SHP77 treated with DMSO at 0.1 percent for 48 hours (cell line): ENCODE results near the gene ZFYVE16.
"Not testable (repeated sequence)": the region's sequence is repeated elsewhere in the genome, so short reads cannot be mapped to it uniquely, and the experiment has no call there.

Experiments
- DNase-seq: peaks from one replicate; lab custom pipeline; 2025; lab: John Stamatoyannopoulos, UW

The ZFYVE16 gene

DNA sequence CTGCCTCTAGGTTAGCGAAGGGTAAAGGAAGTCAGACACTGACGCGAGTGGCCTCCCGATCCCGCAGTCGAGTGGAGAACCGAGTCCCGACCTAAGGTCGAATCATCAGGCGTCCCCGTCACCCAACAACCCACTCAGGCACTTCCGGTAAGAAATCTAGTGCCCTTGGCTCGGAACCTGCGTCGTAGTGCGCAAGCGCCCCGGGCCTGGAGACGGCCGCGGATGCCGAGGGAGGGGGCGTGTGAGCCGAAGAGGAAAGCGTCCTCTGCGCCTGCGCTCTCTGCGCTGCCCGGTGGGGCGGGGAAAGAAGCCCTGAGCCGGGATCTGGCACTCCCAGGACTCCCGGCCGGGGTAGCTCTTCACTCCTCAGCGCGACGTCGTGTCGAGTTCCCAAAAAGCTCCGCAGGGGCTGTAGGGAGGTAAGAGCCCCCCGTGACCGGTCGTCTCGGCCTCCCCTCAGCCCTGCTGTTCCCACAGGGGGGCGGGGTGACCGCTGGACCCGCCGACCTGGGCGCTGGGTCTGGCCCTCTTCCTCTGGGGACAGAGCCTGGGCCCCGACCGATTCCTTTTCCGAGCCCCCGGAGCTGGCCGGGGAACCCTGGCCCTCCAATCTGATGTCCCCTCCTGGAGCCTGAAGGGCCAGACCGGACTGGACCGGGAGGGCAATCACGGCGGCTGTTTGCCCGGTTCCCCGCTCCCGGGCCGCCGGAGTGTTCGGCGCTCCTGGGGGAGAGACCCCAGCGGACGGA lies at the start of gene ZFYVE16:
ZFYVE16 (plus strand) TSS at position 330 of the 749 bp plus-strand sequence. CDS start 26,084 bp downstream, outside the sequence.
- DNase-seq: peak; percentile 91

DNA sequence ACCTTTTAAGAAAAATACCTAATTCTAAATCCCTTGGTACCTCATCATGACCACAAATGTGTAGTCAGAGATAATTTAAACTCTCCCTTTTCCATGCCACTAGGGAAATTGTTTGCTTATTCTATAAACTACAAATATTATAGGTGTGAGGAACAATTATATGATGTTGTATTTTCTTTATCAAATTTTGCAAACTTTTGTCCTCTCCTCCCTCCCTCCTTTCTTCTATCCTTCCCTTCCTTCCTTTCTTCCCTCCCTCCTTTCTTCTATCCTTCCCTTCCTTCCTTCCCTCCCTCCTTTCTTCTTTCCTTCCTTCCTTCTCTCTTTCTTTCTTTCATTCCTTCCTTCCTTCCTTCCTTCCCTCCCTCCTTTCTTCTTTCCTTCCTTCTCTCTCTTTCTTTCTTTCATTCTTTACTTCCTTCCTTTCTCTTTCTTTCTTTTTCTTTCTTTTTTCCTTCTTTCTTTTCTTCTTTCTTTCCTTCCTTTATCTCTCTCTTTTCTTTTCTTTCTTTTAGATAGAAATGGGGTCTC lies 46.9 kb upstream of the ZFYVE16 start:
- DNase-seq: no peak

DNA sequence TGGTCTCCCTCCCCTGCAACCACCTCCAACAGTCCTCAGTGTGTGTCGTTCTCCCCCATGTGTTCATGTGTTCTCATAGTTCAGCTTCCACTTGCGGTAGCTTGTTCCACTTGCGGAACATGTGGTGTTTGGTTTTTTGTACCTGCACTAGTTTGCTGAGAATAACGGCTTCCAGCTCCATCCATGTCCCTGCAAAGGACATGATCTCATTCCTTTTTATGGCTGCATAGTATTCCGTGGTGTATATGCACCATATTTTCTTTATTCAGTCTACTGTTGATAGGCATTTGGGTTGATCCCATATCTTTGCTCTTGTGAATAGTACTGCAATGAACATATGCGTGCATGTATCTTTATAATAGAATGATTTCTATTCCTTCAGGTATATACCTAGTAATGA lies 43.0 kb upstream of the ZFYVE16 start:
- no peak for DNase-seq

DNA sequence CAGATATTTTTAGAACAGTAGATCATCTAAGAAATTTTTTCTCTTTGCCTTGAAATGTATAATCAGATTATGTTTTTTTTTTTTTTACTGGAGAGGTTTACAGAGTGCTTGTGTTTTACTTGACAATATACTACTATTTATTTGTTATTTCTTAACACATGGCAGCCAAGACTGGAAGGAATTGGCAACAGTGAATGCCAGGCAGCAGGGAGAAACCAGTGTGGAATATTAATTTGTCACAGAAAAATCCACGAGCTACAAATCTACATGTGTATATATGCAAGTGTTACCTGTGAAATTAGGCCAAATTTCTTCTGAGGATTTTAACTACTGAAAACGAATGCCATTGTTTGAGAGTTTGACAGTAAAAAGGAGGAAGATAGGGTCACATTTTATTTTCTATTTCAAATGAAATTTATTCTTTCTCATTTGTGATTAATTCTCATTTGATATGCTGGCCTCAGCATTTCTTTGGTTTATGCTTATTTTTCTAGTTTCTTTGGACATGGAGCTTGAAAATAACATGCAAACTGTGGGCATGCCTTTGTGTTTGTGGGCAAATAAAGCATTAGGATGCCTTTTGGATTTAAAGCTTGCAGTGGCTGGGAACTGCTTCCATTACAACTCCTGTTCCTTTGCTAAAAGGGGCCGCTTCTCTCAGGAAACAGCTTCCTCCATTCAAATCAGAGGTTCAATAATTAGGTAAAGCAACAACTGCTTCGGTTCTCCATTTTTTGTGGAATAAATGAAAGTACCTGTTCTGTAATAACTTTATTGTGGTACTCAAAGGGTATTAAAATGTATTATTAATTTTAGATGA lies 39.0 kb upstream of the ZFYVE16 start:
- no peak for DNase-seq

DNA sequence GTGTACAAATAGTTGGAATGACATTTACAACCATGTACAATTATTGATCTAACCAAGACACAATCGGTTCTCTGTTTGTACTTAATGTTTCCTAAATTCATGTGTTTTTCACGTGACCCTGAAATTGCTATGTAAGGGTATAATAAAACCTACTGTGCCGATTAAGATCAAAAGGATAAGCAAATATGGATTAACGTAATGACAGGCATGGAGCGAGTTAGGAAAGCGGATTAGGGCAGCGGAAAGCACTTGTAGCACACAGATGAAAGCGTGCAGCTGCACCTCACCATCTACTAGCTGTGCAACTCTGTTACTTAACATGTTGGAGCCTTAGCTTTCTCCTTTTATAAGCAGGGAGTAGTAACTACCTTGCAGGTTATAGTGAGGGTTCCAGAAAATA lies 38.3 kb upstream of the ZFYVE16 start:
- peak; percentile 52 for DNase-seq

DNA sequence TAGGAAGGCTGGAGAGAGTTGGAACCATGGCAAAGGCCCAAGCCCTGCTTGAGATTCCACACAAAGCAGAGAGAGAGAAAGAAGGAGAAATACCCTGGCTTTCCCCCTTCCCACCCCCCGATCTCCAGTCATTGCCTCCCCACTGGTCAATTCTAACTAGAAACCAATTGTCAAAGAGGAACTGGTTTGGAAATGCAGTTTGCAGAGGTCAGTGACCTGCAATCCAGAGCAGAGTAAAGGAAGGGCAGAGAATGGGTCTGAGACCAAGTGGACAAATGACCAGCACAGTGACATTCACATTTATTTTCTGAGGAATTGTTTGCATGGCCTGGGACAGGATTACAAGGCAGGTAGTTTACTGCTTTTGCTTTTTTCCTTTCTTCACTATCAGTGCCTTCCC lies 37.5 kb upstream of the ZFYVE16 start:
- DNase-seq: no peak

DNA sequence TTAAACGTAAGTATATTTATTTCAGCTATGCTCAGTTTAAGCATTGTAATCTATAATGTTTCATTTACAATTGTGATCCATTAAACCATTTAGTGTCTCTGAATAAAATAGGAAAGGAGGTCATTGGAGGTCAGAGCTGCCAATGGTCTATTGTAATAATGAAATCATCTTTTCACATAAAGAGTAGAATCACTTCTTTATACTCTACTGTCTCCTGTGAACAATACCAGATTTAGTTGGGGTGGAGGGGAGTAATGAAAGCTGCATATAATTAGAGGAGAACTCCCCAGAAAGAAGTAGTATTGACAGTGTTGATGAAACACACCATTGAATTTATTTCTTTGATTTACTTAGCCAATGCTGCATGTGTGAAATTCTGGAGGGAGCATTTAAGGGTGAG lies 35.1 kb upstream of the ZFYVE16 start:
- no peak for DNase-seq

DNA sequence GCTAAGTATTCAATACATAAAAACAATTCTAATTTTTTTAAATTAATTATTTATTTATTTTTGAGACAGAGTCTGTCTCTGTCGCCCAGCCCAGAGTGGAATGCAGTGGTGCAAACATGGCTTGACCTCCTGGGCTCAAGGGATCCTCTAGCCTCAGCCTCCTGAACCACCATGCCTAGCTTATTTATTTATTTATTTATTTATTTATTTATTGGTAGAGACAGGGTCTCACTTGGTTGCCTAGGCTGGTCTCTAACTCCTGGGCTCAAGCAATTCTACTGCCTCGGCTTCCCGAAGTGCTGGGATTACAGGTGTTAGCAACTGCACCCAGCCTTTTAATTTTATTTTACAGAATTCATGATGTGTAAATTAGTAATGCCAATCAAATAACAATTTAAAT lies 33.7 kb upstream of the ZFYVE16 start:
- no peak for DNase-seq

DNA sequence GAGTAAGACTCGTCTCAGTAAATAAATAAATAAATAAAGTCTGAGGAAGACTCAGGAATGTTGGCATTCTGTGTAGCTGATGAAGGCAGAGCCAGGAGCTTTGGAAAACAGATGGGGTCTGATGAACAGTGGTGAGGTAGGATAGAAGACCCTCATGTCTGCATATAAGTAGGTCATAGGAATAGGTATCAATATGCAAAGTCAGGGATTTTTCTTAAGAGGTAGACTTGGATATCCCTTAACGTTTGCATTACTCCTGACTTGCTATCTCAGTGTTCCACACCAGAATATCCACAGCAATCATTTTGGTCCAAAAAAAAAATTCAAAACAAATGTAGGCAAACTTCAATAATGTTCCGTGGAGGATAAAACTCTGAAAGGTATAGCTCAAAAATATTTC lies 31.3 kb upstream of the ZFYVE16 start:
- no peak for DNase-seq

DNA sequence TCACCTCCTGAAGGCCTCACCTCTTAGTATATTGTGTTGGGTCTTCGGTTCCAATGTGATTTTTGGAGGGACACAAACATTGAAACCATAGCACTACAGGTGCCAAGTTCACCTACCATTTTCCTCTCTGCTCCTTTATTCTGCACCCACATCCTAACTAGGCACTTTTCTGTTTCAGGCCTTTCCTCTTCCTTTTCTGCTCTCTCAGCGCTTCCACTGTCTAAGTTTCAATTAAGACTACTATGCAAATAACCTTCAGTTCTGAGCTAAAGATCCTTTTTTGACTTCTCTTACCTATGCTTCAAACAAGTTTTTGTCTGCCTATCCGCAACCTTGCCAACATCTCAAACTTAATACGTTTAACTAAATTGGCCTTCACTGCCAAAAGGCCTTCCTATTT lies 25.4 kb upstream of the ZFYVE16 start:
- DNase-seq: no peak

DNA sequence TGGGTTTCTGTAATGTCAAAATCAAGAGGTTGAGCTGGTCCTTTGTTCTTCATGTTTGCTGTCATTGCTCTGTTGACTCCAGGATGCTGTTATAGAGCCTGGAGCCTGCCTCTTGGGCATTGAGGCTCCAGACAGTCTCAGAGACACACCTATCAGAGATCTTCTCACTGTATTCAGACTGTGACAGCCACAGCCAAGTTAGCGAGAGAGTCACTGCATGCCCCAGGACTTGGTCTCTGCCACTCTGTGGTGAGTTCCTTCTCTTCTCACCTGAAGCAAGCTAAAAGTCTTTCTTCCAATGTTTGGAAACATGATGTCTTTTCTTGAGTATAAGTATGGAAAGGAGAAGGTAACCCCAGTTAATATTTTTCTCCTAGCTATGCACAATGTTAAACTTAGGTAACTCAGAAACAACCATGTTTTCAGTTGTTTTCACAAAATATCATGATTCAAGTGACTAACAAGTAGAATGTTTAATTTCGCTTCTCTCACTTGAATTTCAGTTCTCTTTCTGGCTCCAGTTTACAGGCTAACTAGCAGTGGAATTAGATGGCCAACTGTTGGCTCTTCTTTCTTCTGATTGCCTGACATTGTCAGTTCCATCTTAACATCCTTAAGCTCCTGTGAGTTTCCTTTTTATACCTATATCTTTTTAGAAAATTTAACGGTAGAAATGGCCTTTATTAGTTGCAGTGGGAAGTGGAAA lies 20.6 kb upstream of the ZFYVE16 start:
- DNase-seq: no peak

DNA sequence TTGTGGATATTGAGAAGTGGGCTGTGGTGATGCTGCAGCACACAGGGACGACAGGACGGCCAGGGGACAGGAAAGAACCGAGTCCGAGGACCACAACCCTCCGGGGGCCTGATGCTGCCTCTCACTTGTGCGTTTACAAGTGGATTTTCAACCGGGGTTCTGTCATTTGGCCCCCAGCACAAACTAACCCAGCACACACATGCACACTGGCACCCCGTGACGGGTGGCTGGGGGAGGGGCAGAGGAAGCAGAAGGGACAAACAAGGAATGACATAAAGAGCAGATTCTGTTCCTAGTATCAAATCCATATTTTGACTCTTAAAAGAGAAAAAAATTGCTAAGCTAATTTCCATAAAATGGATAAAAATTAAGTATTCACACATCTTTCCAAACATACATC lies 18.3 kb upstream of the ZFYVE16 start:
- DNase-seq: no peak

DNA sequence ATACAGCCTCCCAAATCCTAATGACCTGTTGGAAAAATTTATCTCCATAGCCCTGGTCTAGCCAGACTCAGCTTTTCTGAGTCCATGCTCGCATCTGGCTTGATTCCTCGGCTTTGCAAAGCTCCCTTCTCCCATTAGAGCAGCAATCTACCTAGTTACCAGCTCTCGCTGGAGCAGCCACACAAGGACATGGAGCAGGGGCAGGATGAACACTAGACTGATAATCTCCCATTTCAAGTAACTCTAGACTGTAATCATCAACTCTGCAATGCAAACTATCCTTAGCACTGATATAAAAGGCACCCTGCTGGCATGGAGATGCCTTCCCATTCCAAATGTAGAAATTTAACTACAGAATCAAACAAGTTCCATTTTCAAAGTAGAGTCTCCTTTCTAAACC lies 17.5 kb upstream of the ZFYVE16 start:
- DNase-seq: not testable (repeated sequence)

DNA sequence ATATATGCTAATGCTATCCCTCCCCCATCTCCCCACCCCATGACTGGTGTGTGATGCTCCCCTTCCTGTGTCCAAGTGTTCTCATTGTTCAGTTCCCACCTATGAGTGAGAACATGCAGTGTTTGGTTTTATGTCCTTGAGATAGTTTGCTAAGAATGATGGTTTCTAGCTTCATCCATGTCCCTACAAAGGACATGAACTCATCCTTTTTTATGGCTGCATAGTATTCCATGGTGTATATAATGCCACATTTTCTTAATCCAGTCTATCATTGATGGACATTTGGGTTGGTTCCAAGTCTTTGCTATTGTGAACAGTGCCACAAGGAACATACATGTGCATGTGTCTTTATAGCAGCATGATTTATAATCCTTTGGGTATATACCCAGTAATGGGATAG lies 16.6 kb upstream of the ZFYVE16 start:
- not testable (repeated sequence) for DNase-seq

DNA sequence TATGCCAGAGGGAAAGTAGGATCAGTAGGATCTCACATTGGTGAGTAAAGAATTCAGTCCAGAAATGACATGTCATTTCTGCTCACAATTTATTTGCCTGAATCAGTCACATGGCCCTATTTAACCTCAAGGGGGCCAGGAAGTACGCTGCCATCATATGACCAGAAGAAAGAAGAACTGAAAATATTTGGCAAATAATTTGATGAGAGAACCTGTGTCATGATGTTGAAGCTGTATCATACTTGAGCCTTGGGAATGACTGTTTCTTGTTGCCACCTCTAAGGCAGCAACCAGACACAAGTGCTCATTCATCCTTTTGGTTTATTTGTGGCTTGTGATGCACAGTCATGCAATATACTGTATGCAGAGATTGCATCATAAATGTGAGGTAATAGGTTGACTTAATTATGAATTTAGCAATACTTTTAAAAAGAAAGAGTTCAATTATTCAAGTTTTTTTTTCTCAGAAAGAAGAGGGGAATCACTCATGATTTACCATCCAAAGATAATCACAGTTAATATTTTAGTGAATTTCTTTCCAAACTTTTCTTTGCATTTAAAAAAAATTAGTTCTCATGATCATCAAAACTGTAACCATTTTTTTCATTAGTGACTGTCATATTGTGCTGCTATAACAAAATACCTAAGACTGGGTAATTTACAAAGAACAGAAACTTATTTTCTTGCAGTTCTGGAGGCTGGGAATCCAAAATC lies 8.2 kb upstream of the ZFYVE16 start:
- DNase-seq: no peak

DNA sequence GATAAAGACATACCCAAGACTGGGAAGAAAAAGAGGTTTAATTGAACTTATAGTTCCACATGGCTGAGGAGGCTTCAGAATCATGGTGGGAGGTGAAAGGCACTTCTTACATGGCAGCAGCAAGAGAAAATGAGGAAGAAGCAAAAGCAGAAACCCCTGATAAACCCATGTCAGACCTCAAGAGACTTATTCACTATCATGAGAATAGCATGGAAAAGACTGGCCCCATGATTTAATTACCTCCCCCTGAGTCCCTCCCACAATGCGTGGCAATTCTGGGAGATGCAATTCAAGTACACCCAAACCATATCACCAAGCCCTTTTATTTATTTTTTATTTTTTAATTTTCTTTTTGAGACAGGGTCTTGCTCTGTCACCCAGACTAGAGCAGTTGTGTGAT lies 7.5 kb upstream of the ZFYVE16 start:
- not testable (repeated sequence) for DNase-seq

DNA sequence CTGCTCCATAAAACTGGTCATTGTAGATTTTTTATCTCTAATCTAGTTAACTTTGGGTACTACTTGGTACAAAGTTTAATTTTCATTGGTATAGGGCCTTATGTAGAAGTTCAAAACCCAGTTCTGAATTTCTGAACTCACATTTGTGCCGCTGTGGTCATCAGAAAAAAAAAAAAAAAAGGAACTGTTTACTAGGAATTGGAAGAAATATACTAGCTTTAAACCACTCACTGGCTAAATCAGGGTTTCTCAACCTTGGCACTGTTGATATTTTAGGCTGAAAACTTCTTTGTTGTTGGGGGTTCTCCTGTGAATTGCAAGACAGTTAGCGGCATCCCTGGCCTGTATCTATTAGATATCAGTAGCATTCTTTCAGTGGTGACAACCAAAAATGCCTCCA lies 4.1 kb upstream of the ZFYVE16 start:
- DNase-seq: no peak

DNA sequence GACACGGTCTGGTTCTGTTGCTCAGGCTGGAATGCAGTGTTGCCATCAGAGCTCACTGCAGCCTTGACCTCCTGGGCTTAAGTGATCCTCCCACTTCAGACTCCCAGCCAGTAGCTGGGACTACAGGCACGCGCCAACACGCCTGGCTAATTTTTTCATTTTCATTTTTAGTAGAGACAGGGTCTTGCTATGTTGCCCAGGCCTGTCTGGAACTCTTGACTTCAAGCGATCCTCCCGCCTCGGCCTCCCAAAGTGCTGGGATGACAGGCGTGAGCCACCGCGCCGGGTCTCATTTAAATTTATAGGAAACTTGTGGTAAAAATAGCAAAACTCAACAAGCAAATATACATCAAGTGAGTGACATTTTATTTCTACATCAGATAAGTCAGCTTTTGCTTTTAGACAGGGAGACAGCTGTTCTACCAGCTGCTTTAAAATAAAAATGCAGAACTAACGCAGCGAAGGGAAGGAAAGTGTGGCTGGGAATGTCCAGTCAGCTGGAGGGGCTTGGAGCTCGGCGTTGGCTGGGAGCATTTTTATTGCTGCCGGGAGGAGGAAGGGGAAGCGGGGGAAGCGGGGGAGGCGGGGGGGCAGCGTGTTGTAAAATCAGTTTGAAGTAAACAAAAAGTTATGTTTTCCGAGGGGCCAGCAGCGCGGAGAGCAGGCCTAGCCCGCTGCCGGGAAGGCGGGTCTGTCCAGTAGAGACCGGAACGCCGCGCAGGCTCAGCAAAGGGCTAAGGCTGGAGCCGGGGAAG lies 707 bp upstream of the ZFYVE16 start:
- no peak for DNase-seq

DNA sequence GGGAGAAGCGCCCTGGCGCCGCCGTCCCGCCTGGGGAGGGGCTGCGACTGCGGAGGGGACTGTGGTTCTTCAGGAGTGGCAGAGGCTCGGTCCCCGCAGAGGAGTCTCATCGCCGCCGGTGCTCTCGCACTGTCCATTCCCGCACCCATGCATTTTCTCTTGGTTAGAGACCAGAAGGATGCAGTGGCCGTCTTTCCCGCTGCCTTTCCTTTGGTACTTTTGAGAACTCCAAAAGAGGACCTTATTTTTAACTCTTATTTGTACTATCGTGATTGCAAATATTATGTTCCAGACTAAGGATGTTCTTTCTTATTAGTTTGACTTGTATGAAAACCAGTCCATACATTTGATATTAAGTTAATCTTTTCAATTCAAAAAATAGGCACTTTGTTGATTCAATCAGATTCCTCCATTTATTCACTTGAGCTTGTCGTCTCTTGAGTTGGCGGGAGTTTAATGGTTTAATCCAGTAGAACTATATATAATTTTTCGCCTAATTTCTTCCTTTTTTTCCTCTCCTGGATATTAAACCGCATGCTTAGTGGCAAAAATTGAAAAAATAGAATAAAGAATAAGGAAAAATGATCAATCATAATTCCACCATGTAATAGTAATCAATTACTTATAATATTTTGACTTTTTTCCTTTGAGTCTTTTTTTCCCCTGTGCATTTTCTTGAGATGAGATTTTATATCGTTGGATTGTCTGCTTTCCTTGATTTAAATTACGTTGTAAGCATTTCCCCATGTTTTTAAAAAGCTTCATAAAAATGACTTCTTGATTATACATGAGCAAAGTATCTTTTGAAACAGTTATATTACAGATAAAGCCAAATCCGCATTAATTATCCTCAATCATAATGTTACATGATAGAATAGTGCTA lies 861 bp downstream of the ZFYVE16 start:
- DNase-seq: peak; percentile 64

DNA sequence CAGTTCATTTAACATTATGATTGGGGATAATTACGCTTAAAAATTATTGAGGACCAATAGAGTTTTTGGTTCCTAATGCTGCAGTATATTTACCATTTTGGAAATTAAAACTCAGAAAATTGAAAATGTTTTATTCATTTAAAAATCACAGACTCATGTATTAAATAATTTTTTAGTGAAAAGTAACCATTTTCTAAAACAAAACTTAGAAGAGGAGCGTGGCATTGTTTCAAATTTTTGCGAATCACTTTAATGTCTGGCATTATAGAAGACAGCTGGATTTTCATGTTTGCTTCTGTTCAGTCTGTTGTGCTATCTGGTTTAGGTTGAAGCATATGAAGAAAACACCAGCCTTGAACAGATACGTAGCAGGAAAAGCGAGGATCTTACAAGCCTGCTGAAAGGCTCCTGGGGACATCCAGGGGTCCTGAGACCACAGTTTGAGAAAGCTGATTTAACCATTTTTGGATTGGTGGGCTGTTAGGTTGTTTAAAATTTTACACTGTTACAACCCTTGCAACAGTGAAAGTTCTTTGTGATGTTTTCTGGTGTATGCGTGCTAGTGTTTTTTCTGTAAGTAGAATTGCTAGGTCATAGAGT lies 1.6 kb downstream of the ZFYVE16 start:
- DNase-seq: no peak
